OCI-LY3 (cell line): Measurements from ENCODE around the gene ADRB1.

Source experiments
- H2AFZ ChIP-seq: fragments of 200-600, 300-600 bp; shearing (Covaris generic); 2 replicates; pipeline ENCODE4 v1.6.0; 2014; ENCODE audit warnings: antibody characterized with exemption, low read depth, low read length
- H3K27ac ChIP-seq: fragments of 200-600, 300-600 bp; sonication (generic); 2 replicates; pipeline ENCODE4 v1.5.1; 2014; ENCODE audit warnings: mild to moderate bottlenecking, low read length, moderate library complexity, mixed read lengths
- H3K27me3 ChIP-seq: fragments of 200-600, 300-600 bp; sonication (generic); 2 replicates; pipeline ENCODE4 v1.6.1; 2014; ENCODE audit warnings: low read depth, low read length, mixed read lengths
- H3K36me3 ChIP-seq: fragments of 200-600, 300-600 bp; sonication (generic); replicated peaks from 2 replicates; pipeline ENCODE3; 2014; ENCODE audit warnings: low read depth, low read length, mixed read lengths
- H3K4me1 ChIP-seq: fragments of 300-600, 200-600 bp; sonication (generic); 2 replicates; pipeline ENCODE4 v1.6.1; 2014; ENCODE audit warnings: low read length, mixed read lengths
- H3K4me2 ChIP-seq: fragments of 200-600, 300-600 bp; sonication (generic); 2 replicates; pipeline ENCODE4 v1.6.1; 2014; ENCODE audit warnings: low read length, mixed read lengths
- H3K4me3 ChIP-seq: fragments of 300-600, 200-600 bp; sonication (generic); 2 replicates; pipeline ENCODE4 v1.5.1; 2014; ENCODE audit warnings: antibody characterized with exemption, mild to moderate bottlenecking, low read length, moderate library complexity
- H3K79me2 ChIP-seq: fragments of 300-600, 200-600 bp; shearing (Covaris generic); 2 replicates; pipeline ENCODE4 v1.6.1; 2014; ENCODE audit warnings: mild to moderate bottlenecking, low read length, mixed read lengths
- H3K9ac ChIP-seq: fragments of 300-600, 200-600 bp; shearing (Covaris generic); 2 replicates; pipeline ENCODE4 v1.6.0; 2014; ENCODE audit warnings: mild to moderate bottlenecking, low read length, moderate library complexity
- H3K9me3 ChIP-seq: fragments of 200-600, 300-600 bp; shearing (Covaris generic); 2 replicates; pipeline ENCODE4 v1.6.1; 2014; ENCODE audit warnings: low read length, mixed read lengths; ENCODE audit not compliant: insufficient read depth
- H4K20me1 ChIP-seq: fragments of 200-600, 300-600 bp; sonication (generic); 2 replicates; pipeline ENCODE4 v1.6.1; 2016; ENCODE audit warnings: low read length, mixed read lengths; ENCODE audit not compliant: insufficient read depth
- EZH2phosphoT487 ChIP-seq: fragments of 200-600 bp; shearing (Covaris generic); IDR thresholded peaks from 2 replicates; pipeline ENCODE4 v1.6.1; 2018; ENCODE audit warnings: antibody characterized with exemption, mixed run types, low read depth
- TF ChIP-seq, protein P1 (sequence below): fragments of 200-600, 300-600 bp; sonication (generic); IDR thresholded peaks from 2 replicates; pipeline ENCODE4 v1.5.1; 2014; ENCODE audit warnings: antibody characterized with exemption, low read length, low read depth

Gene ADRB1

DNA sequence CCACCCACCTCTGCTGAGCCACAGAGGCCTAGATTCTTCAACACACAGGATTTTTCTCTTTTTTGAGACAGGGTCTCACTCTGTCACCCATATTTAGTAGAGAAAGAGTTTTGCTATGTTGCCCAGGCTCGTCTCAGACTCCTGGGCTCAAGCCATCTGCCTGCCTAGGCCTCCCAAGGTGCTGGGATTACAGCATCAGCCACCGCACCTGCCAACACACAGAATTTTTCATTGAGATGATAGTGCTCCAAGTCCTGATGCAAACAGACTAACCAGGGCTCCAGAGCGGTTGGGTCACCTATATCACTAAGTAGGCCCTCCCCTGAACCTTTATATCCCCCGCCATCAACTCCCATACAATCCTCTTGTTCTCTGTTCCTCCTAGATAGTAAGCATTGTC lies 24.4 kb upstream of the ADRB1 start:
- H3K9ac ChIP-seq: no peak overlapping the region
- H3K27me3 ChIP-seq: peaks cover 23% of the 10 kb centered on the region
- no peaks in the 10 kb centered on the region for H3K9me3 ChIP-seq
- no peaks in the 10 kb centered on the region for H3K4me1 ChIP-seq
- no peak overlapping the region for H3K4me3 ChIP-seq
- H3K4me2 ChIP-seq: no peak overlapping the region
- H2AFZ ChIP-seq: no peak overlapping the region
- no peaks in the 10 kb centered on the region for H4K20me1 ChIP-seq
- no peak for TF ChIP-seq EZH2phosphoT487
- TF ChIP-seq, protein P1, sequence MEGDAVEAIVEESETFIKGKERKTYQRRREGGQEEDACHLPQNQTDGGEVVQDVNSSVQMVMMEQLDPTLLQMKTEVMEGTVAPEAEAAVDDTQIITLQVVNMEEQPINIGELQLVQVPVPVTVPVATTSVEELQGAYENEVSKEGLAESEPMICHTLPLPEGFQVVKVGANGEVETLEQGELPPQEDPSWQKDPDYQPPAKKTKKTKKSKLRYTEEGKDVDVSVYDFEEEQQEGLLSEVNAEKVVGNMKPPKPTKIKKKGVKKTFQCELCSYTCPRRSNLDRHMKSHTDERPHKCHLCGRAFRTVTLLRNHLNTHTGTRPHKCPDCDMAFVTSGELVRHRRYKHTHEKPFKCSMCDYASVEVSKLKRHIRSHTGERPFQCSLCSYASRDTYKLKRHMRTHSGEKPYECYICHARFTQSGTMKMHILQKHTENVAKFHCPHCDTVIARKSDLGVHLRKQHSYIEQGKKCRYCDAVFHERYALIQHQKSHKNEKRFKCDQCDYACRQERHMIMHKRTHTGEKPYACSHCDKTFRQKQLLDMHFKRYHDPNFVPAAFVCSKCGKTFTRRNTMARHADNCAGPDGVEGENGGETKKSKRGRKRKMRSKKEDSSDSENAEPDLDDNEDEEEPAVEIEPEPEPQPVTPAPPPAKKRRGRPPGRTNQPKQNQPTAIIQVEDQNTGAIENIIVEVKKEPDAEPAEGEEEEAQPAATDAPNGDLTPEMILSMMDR: no peak
- H3K79me2 ChIP-seq: no peaks in the 10 kb centered on the region
- no peak overlapping the region for H3K27ac ChIP-seq
- H3K36me3 ChIP-seq: no peaks in the 10 kb centered on the region

GRCh38 chr10:114021154-114021553 lies 22.5 kb upstream of the ADRB1 start:
- Histone ChIP-seq H3K27me3 (peaks cover 29% of the 10 kb centered on the region), H2AFZ (no peak overlapping the region), H3K36me3 (no peaks in the 10 kb centered on the region), H3K4me1 (peaks cover 16% of the 10 kb centered on the region), H3K27ac (no peak overlapping the region), H3K4me3 (no peak overlapping the region), H4K20me1 (no peaks in the 10 kb centered on the region), H3K79me2 (no peaks in the 10 kb centered on the region), H3K4me2 (no peak overlapping the region), H3K9me3 (no peaks in the 10 kb centered on the region), H3K9ac (no peak overlapping the region)
- no peak for TF ChIP-seq EZH2phosphoT487
- TF ChIP-seq, protein P1: no peak

- Histone ChIP-seq H3K27me3 (peaks cover 37% of the 10 kb centered on the region), H3K79me2 (no peaks in the 10 kb centered on the region), H3K9me3 (no peaks in the 10 kb centered on the region), H3K4me1 (peaks cover 23% of the 10 kb centered on the region), H3K27ac (no peak overlapping the region), H4K20me1 (no peaks in the 10 kb centered on the region), H3K9ac (no peak overlapping the region), H3K4me3 (no peak overlapping the region), H2AFZ (no peak overlapping the region), H3K4me2 (no peak overlapping the region), H3K36me3 (no peaks in the 10 kb centered on the region)
- TF ChIP-seq, protein P1: no peak
- no peak for TF ChIP-seq EZH2phosphoT487
Measured at GRCh38 chr10:114021717-114022680, 21.7 kb upstream of the ADRB1 start.

GRCh38 chr10:114022766-114023597 lies 20.7 kb upstream of the ADRB1 start:
- TF ChIP-seq, protein P1: no peak
- no peak for TF ChIP-seq EZH2phosphoT487
- Histone ChIP-seq H4K20me1 (no peaks in the 10 kb centered on the region), H3K36me3 (no peaks in the 10 kb centered on the region), H3K79me2 (no peaks in the 10 kb centered on the region), H3K27me3 (peaks cover 46% of the 10 kb centered on the region), H3K9me3 (no peaks in the 10 kb centered on the region), H3K4me2 (no peak overlapping the region), H3K9ac (no peak overlapping the region), H2AFZ (no peak overlapping the region), H3K4me3 (no peak overlapping the region), H3K27ac (no peak overlapping the region), H3K4me1 (peaks cover 23% of the 10 kb centered on the region)
